HG02981 (cell line): Measurements from ENCODE around the gene CBX2.

Experiments
- ATAC-seq: cut with Tn5 transposase; IDR thresholded peaks from one replicate; pipeline ENCODE4 v1.9.1; 2021; ENCODE audit warnings: mild to moderate bottlenecking, moderate library complexity; ENCODE audit not compliant: unreplicated experiment

The CBX2 gene

DNA sequence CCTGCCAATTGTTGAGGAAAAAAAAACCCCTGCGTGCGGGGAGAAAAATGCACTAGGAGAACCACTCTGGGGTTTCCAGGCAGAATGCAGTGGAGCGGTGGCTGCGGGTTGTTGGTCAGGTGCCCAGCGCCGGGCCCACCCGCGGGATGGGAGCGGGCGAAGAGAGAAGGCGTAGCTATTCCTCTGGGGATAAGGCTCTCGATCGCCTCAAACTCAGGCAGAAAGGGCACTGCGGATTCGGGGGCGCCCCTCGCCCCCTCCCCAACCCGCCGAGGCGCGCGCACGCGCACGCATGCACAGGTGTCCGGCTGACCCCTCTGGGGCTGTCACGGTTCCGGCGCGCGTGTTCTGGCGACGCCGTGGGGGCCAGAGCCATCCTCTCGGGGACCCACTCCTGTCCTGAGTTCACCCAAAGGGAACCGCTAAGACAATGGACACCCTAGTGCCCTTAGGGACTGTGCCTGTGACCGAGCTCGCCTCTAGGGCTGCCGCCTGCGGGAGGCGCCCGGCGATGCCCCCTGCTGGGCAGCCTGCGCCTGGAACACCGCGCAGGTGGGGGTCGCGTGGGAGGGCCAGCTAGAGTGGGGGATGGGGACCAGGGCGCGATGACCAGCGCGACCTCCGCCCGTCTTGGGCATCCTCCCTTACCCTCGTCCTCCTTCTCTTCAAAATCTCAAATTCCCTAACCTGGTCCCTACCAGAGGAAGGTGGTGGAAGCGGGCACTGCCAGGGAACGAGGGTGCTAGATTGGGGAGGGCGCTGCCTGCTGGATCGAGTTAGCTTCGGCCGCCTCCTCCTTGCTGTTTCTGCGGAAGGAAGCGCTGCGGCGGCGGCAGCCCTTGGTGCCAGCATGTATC lies 33.3 kb downstream of the CBX2 start:
- ATAC-seq: no peak

DNA sequence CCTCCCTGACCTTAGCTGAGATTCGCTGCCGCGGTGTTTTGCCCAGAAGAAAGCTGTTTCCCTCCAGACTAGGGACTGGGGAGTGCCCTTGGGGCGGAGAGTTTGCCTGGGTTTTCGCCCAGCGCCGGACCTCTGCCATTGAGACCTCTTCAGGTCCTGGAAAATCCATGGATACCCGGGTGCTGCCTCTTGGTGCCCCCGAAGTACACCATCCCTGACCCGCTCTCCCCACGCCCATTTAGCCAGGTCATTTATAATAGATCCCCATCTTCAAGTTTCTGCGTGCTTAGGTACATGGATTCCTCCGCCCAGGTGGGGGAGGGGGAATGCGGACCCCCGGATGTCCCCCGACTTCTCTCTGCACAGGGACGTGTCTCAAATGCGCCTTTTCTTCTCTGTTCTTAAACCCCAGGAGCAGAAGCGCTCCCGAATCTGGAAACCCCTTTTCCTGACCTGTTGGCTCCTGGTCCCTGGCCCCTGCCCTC lies 34.0 kb downstream of the CBX2 start:
- no peak for ATAC-seq

DNA sequence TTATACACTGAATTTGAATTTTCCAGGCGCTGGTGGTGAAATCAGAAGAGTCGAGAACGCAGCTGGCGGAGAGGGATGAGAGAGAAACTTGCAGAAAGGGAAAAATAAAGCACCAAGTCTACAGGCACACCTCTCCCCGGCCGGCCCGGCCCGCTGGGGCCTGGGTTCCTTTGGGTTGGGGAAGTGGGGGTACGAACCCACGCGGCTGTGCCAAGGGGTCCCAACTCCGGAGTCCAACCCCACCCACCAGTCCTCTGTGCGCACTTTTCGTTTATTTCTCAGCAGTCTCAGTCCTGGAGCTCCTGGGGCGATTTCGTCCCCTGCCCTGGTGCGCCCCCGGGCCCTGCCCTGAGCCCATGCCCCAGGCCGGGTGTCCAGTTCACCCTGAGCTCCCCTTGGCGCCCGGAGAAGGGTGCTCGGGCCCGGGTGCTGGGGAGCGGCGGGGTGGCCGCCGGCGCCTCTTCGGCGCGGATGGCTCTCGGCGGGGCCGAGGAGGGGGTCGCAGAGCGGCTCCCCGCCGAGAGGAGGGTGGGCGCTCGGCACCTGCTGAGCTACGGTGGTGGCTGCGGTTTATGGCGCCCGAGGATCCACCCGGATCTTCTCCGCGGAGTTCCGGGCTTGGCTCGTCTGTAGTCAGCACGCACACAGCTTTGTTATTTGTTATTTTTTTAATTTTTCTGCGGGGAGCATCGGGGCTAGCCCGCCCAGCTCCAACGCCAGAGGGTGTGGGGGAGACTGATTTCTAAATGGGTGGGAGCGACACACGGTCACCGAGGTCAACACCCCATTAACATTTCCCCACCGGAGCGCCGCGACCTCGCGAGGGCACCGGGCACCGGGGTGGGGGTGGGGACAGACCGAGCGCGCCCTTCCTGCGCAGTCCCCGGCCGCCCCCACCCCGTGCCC lies 34.7 kb downstream of the CBX2 start:
- ATAC-seq: no peak

DNA sequence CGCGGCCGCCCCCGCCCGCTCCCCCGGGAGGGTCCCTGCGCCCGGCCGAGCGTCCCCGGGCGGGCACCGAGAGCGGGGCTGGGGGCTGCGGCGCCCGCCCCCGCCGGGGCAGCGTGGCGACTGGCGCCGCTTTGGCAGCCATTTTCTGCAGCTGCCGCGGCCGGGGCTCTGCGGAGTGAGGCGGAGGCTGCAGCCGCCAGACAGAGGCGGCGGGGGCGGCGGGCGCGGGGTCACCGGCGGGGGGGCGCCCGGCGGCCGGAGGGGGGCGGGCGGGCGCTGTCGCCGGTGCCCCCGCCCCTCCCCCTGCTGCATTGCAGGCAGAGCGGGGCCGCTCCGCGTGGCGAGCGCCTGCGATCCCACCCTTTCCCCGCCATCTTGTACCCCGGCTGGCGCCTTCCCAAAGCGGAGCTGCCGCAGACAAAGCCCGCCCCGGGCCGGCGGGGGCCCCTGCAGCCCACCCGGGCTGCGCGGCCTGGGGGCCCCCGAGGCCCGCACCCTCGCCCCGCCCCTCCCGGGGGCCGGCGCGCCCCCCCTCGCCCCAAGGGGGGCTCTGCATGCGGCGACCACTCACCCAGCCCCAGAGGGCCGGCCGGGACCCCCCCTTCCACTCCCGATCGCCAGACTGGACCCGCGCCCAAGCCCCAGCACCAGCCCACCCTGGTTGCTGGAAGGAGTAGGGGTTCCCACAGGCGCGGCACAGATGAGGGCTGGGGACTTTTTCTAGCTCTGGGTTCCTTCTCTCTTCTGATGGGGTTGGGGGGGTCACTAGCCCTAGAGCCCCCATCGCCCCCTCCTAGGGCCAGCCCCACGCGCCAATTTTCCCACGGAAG lies 35.6 kb downstream of the CBX2 start:
- no peak for ATAC-seq

DNA sequence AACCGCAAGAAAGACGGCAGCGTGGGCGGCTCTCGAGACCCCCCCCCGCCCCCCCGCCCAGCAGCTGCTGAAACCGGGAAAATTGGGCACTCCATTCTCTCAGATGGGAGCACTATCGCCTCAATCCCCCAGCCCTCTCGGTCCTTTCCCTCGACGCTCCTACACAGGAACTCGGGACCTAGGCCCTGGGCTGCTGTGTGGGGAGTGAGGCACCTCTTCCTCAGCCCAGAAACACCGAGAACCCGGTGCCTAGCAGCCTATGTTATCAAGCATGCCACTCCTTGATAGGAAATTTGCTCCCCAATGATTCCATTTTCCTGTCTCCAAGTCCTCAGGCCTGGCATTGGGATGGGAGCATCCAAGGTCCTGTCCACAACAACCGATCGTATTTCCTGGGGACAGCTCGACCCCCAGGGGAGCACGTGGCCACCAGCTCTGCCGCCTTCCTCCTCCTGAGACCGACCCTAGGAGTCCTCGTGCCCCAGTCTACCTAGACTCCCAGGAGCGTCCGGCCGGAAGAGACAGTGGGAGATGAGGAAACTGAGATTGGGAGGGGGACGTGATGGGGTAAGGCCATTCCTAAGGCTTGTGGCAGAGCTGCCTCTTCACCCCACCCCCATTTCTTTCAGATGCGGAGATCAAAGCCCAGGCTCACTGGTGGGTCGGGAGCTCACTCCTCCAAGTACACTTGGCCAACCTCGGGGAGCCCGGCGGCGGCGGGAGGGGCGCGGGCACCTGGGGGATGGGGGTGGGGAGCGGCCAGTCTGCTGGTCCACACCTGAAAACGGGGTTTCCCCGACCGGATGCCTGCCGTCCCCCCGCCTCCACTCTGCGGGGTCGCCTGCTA lies 36.4 kb downstream of the CBX2 start:
- ATAC-seq: no peak

DNA sequence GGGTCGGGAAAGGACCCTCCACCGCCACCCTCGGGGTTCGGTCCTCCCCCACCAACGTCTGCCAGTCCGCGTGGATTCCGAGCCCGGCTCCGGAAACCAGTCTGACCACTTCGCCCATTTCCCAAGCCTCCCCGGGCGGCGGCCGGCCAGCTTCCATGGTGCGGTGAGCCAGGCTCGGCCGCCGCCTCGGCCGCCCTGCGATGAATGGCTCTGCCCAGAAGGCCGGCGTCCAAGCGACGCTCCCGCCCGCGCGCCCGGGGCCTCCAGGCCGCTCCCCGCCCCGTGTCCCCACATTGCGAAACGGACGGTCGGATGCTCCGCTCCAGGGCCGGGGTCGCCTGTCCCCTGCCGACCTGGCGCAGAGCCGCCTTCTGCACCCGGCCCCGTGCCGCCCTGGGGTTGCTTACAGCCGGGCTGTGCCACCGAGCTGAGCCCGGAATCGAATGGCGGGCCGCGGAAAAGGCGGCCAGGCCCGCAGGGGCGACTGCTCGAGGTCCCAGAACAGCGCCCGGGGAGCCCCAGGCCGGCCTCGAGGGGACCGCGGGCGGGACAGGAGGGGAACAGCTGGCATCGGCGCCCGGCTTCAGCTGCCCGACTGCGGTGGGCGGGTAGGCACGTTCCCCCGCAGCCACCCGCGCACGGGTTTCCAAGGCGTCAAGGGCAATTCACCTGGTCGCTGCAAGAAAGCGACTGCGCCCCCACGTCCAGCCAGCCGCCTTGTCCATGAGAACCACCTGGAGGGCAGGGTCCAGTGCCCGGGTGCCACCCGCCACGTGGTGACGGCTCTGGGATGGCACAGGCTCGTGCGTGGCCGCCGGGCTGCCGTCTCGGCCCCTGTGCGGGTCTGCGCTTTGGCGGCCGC lies 37.3 kb downstream of the CBX2 start:
- ATAC-seq: no peak

DNA sequence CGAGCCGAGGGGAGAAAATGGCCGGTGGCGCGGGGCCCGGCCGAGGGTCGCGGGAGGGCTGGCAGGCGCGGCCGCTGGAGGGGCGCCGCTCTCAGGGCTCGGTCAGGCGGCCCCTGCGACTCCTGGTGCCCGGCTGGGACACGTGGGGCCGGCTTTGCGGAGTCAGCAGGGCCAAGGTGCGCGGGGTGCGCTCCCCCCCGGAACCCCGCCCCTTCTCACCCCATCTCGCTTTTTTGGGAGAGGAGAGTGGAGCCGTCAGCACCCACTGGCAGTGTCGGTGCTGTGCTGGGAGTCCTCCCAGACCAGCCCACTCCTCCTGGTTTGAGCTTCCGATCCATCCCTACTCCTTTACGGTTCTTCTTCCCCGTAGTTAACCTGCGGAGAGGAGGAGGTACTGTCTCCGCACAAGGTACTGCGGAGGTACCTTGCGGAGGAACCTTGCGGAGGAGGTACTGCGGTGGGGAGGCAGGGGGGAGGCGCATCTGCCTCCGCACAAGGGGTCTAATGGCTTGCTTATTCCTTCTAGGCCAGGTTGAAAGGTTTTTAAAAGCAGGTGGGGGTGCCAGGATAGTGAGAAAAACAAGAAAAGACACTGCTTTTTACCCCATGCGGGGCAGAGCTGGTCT lies 38.0 kb downstream of the CBX2 start:
- no peak for ATAC-seq

DNA sequence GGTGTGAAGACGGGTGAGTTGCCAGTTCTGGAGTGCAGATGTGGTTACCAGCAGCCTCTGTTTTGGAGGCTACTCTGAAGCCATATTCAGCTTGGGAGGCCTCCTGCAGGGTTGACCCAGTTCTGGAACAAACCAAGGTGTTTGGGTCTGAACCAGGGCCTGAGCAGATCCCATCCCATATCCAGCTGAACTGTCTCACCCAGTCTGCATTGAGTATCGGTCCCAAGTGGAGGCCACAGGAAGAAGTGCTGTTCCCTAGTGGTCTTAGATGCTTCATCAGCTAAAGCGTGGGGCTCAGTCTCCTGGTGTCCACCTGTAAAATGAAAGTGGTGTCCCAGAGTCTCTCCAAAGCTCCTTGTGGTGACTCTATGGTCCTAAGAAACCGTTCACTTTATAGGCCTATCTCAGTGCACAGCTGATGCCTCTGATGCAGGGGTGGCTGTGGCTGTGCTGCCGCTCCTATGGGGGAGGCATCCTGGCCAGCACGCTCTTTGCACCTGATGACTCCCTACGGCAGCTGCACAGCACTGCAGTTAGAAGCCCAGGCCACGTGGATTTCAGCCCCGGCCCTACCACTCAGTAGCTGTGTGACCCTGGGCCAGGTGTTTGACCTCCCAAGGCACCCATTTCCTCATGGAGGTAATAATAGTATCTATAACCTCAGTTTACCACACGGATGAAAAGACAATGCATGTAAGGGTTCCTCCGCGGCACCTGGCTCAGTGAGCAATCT lies 40.2 kb downstream of the CBX2 start:
- no peak for ATAC-seq

DNA sequence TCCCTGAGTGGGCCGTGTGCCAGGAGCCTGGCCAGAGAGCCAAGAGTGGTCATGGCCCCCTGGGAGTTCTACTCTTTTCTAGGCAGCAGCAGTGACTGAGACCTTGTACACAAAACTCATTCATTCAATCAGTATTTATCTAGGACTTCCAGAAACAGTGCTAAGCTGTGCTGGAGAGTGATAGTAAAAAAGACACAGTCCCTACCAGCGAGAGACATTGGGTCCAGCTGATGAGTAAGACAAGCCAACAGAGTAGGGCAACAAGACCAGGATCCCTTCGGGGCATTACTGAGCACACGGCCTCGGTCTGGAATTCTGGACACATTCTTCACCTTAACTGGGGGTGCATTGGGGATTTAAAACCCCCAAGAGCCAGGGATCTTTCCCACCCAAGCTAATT lies 41.1 kb downstream of the CBX2 start:
- no peak for ATAC-seq

DNA sequence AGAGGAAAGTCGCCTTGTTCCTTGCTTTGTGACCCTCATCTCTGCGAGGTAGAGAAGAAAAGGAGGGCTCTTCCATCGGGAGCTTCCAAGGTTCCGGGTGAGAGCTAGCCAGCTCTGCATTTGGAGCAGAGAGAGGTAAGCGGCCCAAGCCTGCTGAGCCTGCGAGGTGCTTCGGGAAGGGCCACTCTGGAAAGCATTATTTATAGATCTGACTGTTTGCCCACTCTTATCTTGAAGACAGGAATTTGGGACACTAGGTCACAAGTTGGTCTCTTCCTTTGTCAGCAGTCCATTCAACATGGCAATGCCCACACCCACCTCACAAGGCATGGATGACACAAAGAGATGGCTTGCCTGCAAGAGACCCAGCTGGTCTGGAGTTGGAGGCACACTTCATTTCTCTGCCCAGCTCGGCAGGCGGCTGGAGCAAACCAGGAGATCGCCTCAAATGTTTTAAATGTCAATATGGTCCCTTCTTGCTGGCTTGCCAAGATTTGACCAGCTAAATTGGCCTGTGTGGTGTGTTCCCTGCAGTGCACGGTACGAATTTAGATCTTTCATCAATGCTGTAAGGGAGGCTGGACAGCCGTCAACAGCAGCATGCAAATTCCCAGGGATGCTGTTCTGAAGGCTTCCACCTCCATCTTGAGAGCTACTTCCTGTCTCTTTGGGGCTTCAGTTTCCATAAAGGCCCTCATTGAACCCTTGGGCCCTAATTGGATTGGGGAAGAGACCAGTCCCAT lies 41.8 kb downstream of the CBX2 start:
- ATAC-seq: no peak

DNA sequence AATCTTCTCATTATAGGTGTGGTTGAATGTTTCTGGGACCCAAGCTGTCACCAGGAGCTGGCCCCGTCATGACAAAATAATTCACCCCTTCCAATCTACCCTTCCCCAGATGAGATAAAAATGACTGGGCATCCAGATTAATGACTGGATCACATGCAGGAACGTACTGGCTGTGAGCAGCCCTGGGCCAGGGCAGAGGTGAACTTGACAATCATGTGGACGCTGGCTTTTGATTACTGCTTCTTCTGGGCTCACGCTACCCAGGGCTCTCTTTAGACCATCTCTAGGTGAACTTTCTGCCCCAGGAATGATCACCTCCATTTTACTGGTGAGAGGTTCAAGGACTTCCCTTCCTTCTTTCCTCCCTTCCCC lies 43.0 kb downstream of the CBX2 start:
- no peak for ATAC-seq

DNA sequence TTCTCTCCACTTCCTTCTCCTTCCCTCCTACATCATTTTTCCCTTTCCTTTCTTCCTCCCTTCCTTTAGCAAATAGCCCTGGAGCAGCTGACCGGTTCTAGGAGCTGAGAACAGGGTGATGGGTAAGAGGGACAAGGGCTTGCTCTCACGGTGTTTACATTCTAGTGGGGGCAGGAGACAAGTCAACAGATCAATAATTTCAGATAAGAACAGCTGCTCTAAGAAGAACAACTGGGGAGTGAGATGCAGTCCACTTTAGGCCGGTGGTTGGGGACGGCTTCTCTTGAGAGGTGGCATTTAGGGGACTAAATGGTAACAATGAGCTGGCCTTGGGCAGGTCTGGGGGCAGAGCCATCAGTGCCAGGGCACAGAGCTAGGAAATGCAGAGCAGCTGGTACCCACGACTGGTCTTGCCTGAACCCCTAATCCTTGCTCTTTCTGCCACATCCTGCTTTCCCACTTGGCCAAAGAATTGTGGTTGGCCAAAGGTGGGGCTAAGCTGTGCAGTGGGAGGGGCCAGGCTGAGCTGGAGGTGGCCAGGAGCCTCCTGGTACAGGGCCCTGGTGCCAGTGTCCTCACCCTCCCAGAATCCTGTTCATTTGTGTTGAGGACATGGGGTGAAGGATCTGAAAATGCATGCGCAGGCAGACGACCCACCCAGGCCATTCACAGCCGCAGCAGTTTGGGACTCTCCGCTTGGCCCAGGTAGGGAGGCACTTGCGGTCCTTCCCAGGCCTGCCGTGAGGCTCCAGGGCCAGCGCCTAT lies 43.6 kb downstream of the CBX2 start:
- no peak for ATAC-seq

DNA sequence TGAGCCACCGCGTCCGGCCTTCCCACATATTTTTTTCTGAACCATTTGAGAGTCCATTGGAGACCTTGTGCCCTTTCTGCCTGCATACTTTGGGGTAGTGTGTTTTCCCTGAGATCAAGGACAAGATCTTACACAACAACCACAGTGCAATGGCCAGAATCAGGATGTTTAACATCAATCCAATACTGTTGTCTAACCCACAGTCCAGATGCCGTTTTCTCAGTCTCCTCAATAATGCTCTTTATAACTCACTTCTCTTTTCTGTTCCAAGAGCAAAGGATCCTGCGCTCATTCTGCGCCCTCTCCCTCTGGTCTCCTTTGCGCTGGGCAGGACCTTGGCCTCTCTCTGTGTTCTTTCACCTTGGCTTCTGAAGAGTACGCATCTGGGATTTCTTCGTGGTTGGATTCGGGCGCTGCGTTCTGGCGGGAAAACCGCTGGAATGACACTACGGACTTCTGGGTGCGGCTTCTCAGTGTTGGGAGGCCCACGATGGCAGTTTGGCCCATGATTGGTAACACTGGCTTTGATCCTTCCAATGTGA lies 44.7 kb downstream of the CBX2 start:
- no peak for ATAC-seq

DNA sequence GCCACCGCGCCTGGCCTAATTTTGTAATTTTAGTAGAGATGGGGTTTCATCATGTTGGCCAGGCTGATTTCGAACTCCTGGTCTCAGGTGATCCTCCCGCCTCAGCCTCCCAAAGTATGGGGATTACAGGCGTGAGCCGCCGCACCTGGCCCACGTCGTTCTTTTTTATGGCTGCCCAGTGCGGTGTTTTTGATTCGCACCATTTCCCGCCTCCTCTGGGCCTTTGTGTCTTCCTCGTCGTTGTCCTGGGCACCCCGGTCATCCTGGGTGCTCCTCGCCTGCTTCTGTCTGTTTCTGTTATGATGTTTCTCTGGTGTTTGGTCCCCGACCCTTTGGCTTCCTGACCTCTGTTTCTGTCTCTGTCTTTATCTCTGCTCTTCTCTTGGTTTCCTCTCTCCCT lies 46.3 kb downstream of the CBX2 start:
- ATAC-seq: no peak

DNA sequence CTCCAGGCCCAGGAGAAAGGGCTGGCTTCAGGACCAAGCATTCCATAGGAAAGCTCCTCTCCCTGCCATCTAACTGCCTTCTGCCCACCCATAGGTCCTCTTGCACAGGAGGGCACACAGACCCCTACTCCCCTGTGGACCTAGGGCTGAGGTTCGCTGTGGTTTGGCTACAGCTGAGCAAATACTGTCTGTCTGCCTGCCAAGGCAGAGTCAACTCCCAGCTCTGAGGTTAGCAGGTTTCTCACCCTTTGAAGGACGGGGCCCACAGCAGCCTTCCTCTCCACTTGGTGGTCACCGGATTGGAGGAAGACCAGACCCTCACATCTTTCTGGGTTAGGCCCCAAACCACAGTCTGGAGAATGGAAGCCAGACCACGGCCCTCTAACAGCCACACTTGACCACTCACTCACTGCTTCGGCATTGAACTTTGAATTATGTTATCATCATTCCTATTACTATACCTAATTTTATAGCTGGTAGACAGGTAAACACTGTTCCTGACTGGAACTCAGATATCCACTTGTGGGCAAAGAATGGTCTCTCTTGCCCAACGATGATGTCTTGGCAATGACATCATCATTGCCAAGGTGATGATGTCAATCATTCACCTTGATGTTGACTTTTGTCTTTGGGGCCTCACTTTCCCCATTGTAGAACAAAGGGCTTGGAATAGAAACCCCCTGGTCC lies 47.1 kb downstream of the CBX2 start:
- ATAC-seq: no peak

DNA sequence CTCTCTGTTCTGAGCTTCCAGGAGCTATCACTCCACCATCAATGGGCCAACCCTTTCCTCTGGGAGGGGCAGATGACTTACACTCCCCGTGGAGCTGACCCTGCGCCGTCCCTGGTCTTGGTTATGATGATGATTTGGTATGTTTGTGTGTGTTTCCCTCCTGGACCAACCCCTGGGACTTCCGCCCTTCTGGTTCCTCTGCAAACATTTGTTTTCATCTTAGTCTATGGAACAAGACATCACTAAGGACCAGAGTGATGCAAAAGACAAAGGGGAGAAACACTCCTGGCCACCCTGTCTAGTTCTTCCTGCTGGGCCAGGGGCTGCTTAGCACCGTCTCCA lies 47.6 kb downstream of the CBX2 start:
- no peak for ATAC-seq
